Thoracic aorta (tissue), 2 donors: ENCODE data around the gene SPO11. TPM values are rescaled to one million over a fixed set of nuclear protein-coding genes. Genes with fewer than 3 reads are reported as not detected.

Experiments used
- ATAC-seq: fragments of 150-250 bp; one replicate; pipeline ENCODE4 v1.8.0; 2017; ENCODE audit warnings: low read depth; ENCODE audit not compliant: insufficient number of reproducible peaks, low FRiP score
- DNase-seq: peaks from one replicate; pipeline ENCODE4 v3.0.0-alpha.2; 2020; ENCODE audit warnings: low spot score
- H3K27ac ChIP-seq, 2 donors: fragments of 200-600 bp; sonication (generic); 1 replicate in 1 of 2; 2 replicates in 1 of 2; pipeline ENCODE4 v1.5.1; 2016; ENCODE audit warnings: mild to moderate bottlenecking in 2 of 2, moderate library complexity in 2 of 2
- H3K27me3 ChIP-seq: fragments of 200-600 bp; sonication (generic); replicated peaks from 2 replicates; pipeline ENCODE4 v1.6.0; 2016; ENCODE audit warnings: mild to moderate bottlenecking; ENCODE audit not compliant: insufficient read depth
- H3K36me3 ChIP-seq: fragments of 200-600 bp; sonication (generic); one replicate; pipeline ENCODE4 v1.5.1; 2016
- H3K4me1 ChIP-seq, 2 donors: fragments of 200-600 bp; sonication (generic); 1 replicate in 1 of 2; 2 replicates in 1 of 2; pipeline versions ENCODE4 v1.5.1 to v1.6.0; 2016; ENCODE audit warnings: low read depth in 2 of 2, mild to moderate bottlenecking in 1 of 2; ENCODE audit not compliant: control insufficient read depth in 1 of 2
- H3K4me3 ChIP-seq: fragments of 200-600 bp; sonication (generic); 2 replicates; pipeline ENCODE4 v1.5.1; 2016; ENCODE audit warnings: mild to moderate bottlenecking
- H3K9me3 ChIP-seq: fragments of 200-600 bp; sonication (generic); 2 replicates; pipeline ENCODE4 v1.5.1; 2016
- total RNA-seq, 2 donors: library from RNA; depleted of rRNA; stranded (reverse); fragments of >200 nt; gene quantifications; one replicate each; pipeline versions ENCODE4 v1.1.0 to v1.2.3, GENCODE V29; 2016
- TF ChIP-seq, protein P1 (sequence below): fragments of 200-600 bp; sonication (generic); IDR thresholded peaks from one replicate; pipeline ENCODE4 v1.5.1; 2019; ENCODE audit warnings: antibody characterized with exemption

The SPO11 gene
- total RNA-seq, 2 donors from 2014 or later = not detected

DNA sequence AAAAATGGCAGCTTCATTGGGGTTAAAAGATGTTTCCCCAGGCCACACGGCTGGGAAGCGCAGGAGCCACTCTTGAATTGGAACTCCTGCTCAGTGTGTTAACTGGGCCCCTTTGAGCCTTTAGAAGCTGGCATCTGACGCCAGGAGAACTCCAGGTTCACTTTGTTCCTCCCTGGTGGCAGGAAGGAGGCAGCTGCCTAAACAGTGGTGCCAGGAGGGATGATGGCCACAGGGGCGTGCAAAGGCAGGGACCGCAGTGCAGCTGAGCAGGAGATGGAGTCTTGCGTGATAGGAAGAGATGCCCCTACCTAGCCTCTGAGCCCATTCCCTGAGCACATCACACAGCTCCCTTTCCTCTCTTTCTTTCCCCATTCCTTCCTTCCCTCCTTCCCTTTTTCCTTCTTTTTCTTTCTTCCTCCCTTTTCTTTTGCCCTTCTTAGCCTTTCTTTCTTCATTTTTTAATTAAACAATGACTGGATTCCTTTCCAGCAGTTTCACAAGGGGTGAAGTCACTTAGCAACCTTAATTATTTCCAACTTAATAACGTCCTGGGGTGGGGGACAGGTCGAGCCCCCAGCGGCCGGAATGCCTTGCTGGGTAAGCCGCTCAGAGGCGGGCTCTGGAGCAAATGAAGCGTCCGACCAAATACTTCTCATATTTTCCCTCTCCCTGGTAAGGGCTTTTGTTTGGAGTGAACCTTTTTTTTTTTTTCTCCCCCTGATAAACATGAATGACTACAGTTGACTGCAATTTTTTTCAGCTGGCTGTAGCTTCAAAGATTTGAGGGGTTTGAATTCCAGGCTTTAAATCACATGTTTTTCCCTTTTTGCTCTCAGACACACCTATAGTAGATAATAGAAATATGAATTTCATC lies 42.4 kb upstream of the SPO11 start:
- H3K36me3 ChIP-seq = no peaks in the 10 kb centered on the region
- H3K4me1 ChIP-seq = no peaks in the 10 kb centered on the region
- H3K9me3 ChIP-seq = no peaks in the 10 kb centered on the region
- H3K4me3 ChIP-seq = no peak overlapping the region
- ATAC-seq (no peak), DNase-seq (no peak)
- TF ChIP-seq, protein P1, sequence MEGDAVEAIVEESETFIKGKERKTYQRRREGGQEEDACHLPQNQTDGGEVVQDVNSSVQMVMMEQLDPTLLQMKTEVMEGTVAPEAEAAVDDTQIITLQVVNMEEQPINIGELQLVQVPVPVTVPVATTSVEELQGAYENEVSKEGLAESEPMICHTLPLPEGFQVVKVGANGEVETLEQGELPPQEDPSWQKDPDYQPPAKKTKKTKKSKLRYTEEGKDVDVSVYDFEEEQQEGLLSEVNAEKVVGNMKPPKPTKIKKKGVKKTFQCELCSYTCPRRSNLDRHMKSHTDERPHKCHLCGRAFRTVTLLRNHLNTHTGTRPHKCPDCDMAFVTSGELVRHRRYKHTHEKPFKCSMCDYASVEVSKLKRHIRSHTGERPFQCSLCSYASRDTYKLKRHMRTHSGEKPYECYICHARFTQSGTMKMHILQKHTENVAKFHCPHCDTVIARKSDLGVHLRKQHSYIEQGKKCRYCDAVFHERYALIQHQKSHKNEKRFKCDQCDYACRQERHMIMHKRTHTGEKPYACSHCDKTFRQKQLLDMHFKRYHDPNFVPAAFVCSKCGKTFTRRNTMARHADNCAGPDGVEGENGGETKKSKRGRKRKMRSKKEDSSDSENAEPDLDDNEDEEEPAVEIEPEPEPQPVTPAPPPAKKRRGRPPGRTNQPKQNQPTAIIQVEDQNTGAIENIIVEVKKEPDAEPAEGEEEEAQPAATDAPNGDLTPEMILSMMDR = no peak
- H3K27me3 ChIP-seq = peaks cover 4% of the 10 kb centered on the region
- no peak overlapping the region for H3K27ac ChIP-seq

DNA sequence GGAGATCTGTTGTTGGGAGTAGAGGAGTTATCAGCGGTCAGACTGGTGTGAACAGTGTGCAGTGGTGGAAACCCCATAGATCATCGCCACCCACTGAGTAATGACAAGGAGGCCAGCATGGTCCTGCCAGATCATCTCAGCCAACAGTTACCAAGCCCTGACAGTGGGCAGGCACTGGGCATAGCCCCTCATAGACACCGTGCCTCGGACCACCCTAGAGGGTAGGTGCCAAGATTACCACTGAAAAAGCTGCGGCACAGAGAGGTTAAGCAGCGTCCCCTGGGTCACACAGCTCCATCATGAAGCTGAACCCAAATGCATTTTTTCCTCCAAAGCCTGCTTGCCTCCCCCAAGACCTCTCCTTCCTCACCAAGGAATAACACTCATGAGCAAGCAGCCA lies 41.7 kb upstream of the SPO11 start:
- H3K4me3 ChIP-seq = no peak overlapping the region
- no peaks in the 10 kb centered on the region for H3K4me1 ChIP-seq
- DNase-seq = no peak
- H3K27ac ChIP-seq = no peak overlapping the region
- no peak for ATAC-seq
- TF ChIP-seq, protein P1 = no peak
- no peaks in the 10 kb centered on the region for H3K36me3 ChIP-seq
- no peaks in the 10 kb centered on the region for H3K9me3 ChIP-seq
- peaks cover 4% of the 10 kb centered on the region for H3K27me3 ChIP-seq

DNA sequence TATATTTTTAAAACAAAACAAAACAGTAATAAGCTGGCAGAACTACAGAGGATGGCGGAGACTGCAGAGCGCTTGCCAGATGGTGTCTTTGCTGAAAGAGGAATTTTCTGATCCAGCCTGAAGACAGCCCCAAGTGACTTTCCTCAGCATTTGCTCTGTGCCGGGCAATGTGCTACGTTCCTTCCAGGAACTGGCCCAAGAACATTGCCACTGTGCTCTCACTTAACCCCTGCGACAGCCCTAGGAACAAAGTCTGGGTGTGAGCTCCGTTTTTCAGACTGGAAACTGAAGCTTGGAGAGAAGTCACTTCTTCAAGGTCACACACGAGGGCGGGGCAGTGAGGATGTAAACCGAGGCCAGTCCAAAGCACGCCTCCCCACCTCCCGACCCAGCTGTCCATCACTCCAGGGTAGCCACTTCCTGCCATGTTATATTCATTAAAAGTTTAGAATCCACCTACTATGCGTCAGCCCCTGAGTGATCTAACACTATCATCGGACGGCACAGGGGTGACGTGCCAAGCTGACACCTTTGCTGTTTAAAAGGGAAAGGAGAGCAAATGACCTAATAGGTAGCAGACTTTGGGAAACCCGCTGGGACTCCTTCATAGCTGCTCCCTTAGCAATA lies 40.8 kb upstream of the SPO11 start:
- ATAC-seq (no peak), DNase-seq (no peak)
- TF ChIP-seq, protein P1 = no peak
- Histone ChIP-seq H3K36me3 (no peaks in the 10 kb centered on the region), H3K27me3 (peaks cover 4% of the 10 kb centered on the region), H3K27ac (no peak overlapping the region), H3K4me1 (no peaks in the 10 kb centered on the region), H3K9me3 (no peaks in the 10 kb centered on the region), H3K4me3 (no peak overlapping the region)

DNA sequence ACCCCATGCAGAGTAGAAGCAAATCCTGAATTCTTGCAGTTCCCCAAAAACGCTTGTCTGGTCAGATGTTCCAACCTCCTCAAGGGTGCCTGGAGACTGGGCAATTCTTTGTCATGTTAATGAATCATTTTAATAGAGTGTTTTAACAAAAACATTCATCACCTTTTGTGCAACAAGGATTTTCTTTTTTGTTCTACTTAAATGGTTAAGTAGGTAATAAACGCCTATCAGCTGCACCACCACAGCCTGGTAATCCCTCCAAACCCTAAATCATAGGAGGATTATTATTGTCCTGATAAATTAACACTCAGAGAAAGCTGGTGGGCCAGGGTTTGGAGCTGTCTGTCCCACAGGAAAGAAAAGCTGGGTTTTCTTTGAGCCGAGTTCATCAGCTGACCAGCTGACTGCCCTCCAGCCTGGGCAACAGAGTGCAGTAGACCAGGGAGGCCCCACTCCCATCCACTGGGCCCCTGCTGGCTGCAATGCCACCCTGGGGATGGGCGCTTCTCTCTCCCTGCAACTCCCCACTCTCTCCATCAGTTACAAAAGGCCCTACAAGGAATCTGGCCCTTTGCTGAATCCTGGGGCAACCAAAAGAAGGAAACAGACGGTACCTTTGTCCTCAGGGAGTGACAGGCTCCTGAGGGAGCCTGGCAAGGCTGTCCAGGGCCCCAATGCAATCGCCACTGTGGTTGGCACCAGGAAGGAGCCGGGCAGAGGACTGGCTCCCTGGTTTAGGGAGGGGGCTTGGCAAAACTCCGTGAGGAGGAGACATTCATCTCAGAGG lies 40.0 kb upstream of the SPO11 start:
- no peak overlapping the region for H3K27ac ChIP-seq
- no peaks in the 10 kb centered on the region for H3K9me3 ChIP-seq
- peaks cover 4% of the 10 kb centered on the region for H3K27me3 ChIP-seq
- no peak for ATAC-seq
- TF ChIP-seq, protein P1 = no peak
- H3K4me1 ChIP-seq = no peaks in the 10 kb centered on the region
- H3K36me3 ChIP-seq = no peaks in the 10 kb centered on the region
- no peak for DNase-seq
- no peak overlapping the region for H3K4me3 ChIP-seq

DNA sequence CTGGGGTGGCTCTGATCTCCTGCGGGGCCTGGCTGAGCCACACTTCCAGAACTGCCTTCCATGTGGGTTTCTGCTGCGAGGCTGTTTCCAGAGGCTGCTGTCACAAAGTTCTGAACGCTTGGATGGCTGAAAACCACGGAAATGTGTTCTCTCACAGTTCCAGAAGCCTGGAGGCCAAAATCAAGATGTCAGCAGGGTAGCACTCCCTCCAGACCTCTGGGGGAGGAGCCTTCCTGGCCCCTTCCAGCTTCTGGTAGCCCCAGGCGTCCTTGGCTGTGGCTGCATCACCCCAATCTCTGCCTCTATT lies 39.5 kb upstream of the SPO11 start:
- Histone ChIP-seq H3K27ac (no peak overlapping the region), H3K9me3 (no peaks in the 10 kb centered on the region), H3K27me3 (peaks cover 4% of the 10 kb centered on the region), H3K36me3 (no peaks in the 10 kb centered on the region), H3K4me1 (no peaks in the 10 kb centered on the region), H3K4me3 (no peak overlapping the region)
- TF ChIP-seq, protein P1 = no peak
- DNase-seq = no peak
- no peak for ATAC-seq
